ENCODE data around the gene HMX2. TPM values are rescaled to one million over a fixed set of nuclear protein-coding genes. Genes with fewer than 3 reads are reported as not detected.

The HMX2 gene
- total RNA-seq, 2 donors from 2014 or later: 1.0 TPM; not detected in 1

GRCh38 chr10:123150986-123151736 lies 3.2 kb downstream of the HMX2 start:
- peaks cover 46% of the 10 kb centered on the region for H3K27me3 ChIP-seq (replicated peaks; ENCODE audit: insufficient read depth)
- no peak overlapping the region for H3K27ac ChIP-seq
- 4% methylated on average over 51 of the region's 56 CpGs for WGBS
- TF ChIP-seq POLR2A (IDR thresholded peaks at IDR 0.05) (no peak), POLR2AphosphoS5 (IDR thresholded peaks at IDR 0.05) (no peak)
- TF ChIP-seq, protein P1, sequence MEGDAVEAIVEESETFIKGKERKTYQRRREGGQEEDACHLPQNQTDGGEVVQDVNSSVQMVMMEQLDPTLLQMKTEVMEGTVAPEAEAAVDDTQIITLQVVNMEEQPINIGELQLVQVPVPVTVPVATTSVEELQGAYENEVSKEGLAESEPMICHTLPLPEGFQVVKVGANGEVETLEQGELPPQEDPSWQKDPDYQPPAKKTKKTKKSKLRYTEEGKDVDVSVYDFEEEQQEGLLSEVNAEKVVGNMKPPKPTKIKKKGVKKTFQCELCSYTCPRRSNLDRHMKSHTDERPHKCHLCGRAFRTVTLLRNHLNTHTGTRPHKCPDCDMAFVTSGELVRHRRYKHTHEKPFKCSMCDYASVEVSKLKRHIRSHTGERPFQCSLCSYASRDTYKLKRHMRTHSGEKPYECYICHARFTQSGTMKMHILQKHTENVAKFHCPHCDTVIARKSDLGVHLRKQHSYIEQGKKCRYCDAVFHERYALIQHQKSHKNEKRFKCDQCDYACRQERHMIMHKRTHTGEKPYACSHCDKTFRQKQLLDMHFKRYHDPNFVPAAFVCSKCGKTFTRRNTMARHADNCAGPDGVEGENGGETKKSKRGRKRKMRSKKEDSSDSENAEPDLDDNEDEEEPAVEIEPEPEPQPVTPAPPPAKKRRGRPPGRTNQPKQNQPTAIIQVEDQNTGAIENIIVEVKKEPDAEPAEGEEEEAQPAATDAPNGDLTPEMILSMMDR (IDR thresholded peaks at IDR 0.05): no peak
- H3K36me3 ChIP-seq: no peaks in the 10 kb centered on the region
- no peak for DNase-seq (ENCODE audit: low spot score)
- no peak overlapping the region for H3K4me3 ChIP-seq
- no peaks in the 10 kb centered on the region for H3K9me3 ChIP-seq
- intact Hi-C loops (cut with DNase I): no loop called here
- H3K4me1 ChIP-seq (replicated peaks): peaks cover 6% of the 10 kb centered on the region

DNA sequence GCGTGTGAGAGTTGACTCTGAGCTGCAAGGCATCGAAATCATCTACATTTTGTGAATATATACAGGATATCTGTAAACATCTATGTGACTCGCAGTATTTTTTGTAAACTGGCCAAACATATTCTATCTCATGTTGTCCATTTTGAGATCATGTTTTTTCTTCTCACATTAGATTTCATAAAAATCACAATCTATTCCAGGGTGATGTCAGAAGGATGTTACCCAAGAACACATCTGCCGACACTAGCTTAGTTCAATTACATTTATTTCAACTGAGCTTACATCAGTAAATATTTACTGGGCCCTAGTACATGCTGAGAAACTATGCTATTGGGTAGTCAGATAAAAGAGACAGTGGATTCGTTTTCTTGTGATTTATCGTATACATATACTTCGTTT lies 3.8 kb downstream of the HMX2 start:
- Histone ChIP-seq H3K27ac (no peak overlapping the region), H3K4me1 (replicated peaks) (peaks cover 6% of the 10 kb centered on the region), H3K36me3 (no peaks in the 10 kb centered on the region), H3K9me3 (no peaks in the 10 kb centered on the region), H3K4me3 (no peak overlapping the region), H3K27me3 (replicated peaks; ENCODE audit: insufficient read depth) (peaks cover 43% of the 10 kb centered on the region)
- no peak for DNase-seq (ENCODE audit: low spot score)
- intact Hi-C loops (cut with DNase I): loop anchor here (2.0 kb wide), 1 partner anchor 143 kb away; the partner anchor contains the start of genes ACADSB and IKZF5
- TF ChIP-seq POLR2A (IDR thresholded peaks at IDR 0.05) (no peak), POLR2AphosphoS5 (IDR thresholded peaks at IDR 0.05) (no peak)
- TF ChIP-seq, protein P1 (IDR thresholded peaks at IDR 0.05): no peak
- WGBS: 18% methylated on average over 7 of the region's 7 CpGs

DNA sequence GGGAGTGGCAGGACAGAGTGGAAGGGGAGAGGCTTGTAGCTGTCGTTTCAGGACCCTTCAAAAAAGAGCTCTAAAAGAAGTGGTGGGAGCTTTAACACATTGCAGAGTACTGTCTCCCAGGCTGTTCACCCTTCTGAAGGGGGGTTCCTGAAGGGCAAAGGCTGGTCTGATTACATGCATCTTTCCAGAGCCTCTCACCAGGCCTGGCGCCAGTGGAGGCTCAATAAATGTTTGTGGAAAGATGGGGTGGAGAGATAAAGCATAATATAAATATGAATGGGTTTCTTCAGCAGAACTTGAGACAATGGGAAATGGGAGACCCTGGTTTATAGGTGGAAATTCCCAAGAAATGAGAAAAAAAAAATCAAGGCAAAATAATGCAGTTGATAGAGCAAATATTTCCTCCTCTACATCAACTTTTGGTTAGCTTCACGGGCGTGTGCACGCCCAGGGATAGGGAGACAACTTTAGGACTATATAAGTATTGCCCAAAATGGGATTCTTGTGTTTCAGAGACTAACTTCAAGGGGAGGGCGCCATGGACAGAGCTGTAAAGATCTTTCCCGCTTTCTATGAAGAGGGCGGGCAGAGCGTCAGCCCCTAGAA lies 5.7 kb downstream of the HMX2 start:
- no peaks in the 10 kb centered on the region for H3K9me3 ChIP-seq
- no peak overlapping the region for H3K4me3 ChIP-seq
- no peak overlapping the region for H3K27ac ChIP-seq
- TF ChIP-seq POLR2A (IDR thresholded peaks at IDR 0.05) (no peak), POLR2AphosphoS5 (IDR thresholded peaks at IDR 0.05) (no peak)
- TF ChIP-seq, protein P1 (IDR thresholded peaks at IDR 0.05): no peak
- no peaks in the 10 kb centered on the region for H3K36me3 ChIP-seq
- H3K4me1 ChIP-seq (replicated peaks): peaks cover 6% of the 10 kb centered on the region
- intact Hi-C loops (cut with DNase I): loop anchor here (2.0 kb wide), 1 partner anchor 145 kb away; the partner anchor contains the start of genes ACADSB and IKZF5
- DNase-seq (ENCODE audit: low spot score): no peak
- peaks cover 27% of the 10 kb centered on the region for H3K27me3 ChIP-seq (replicated peaks; ENCODE audit: insufficient read depth)
- 38% methylated on average over 9 of the region's 9 CpGs for WGBS

DNA sequence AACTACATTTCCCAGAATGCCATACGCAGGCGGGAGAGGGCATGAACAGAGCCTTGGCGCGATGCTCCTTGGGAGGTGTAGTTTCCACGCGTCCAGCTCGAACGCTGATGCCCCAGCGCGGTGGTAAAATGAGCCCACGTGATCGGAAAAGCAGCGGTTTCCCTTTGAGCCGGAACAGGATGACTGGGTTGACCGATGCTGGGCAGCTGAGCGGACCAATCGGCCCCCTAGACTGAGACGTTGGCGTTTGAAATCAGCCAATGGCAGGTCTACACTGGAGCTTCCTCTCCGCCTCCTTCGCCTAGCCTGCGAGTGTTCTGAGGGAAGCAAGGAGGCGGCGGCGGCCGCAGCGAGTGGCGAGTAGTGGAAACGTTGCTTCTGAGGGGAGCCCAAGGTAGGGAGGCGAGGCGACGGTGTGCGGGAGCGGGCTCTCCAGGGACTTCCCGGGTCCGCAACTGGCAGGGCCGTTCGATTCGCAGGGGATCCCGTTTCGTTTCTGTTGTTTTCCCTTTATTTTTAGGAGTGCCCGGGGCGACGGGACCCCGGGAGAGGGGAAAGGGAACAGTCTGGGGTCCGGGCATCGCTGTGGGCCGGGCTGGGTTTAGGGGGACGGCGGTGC lies 6.3 kb downstream of the HMX2 start, which contains the start of gene BUB3:
TSS of gene BUB3 (plus strand) at position 311 of the 619 bp plus-strand sequence. CDS start 516 bp downstream, outside the sequence.
- peak; percentile 99 for DNase-seq (ENCODE audit: low spot score)
- Histone ChIP-seq H3K4me3 (peak within 1 kb of the TSS; percentile 97 to 98), H3K27ac (peak within 1 kb of the TSS; percentile 80 to 86), H3K36me3 (no peaks in the 10 kb centered on the region), H3K4me1 (replicated peaks) (peaks cover 6% of the 10 kb centered on the region), H3K9me3 (no peaks in the 10 kb centered on the region), H3K27me3 (replicated peaks; ENCODE audit: insufficient read depth) (peaks cover 21% of the 10 kb centered on the region)
- TF ChIP-seq, protein P1 (IDR thresholded peaks at IDR 0.05): peak in 2 of 4 experiments; percentile 41 to 49
- peak; percentile 100 for TF ChIP-seq POLR2AphosphoS5 (IDR thresholded peaks at IDR 0.05)
- peak; percentile 75 for TF ChIP-seq POLR2A (IDR thresholded peaks at IDR 0.05)
- under 1% methylated on average over 49 of the region's 50 CpGs for WGBS
- intact Hi-C loops (cut with DNase I): no loop called here
